H1 (cell line): ENCODE measurements around the gene LTA4H. TPM values are rescaled to one million over a fixed set of nuclear protein-coding genes. Genes with fewer than 3 reads are reported as not detected.
A peak's percentile ranks its signal among the peaks of the same experiment; 100 is the strongest.

Source experiments
- CTCF ChIA-PET: fragments of 300-600 bp; sonication (Branson Sonifier 250); formaldehyde crosslinking; loops from one replicate; lab custom pipeline; 2021; ENCODE audit not compliant: partially characterized antibody; lab: Charles Lee
- POLR2A ChIA-PET: fragments of 300-600 bp; sonication (Branson Sonifier 250); formaldehyde crosslinking; loops from one replicate; lab custom pipeline; 2021; ENCODE audit warnings: inconsistent platforms; ENCODE audit not compliant: partially characterized antibody; lab: Charles Lee
- DNase-seq, 2 experiments: peaks; one replicate each; pipeline versions ENCODE4 v3.0.0 to v3.0.0-alpha.2; 2010 to 2022; ENCODE audit warnings: low spot score in 2 of 2, low read depth in 1 of 2, mixed read lengths in 1 of 2
- FAIRE-seq: peaks from 2 replicates; lab custom pipeline; 2011; peaks lifted over from hg19 to GRCh38; lab: Jason Lieb, UNC
- H2AFZ ChIP-seq: 2 replicates; pipeline ENCODE4 v1.8.1; 2012; ENCODE audit warnings: low read length, inconsistent platforms
- H2AK5ac ChIP-seq: 2 replicates; pipeline ENCODE4 v1.6.1; 2013; ENCODE audit warnings: low read depth, low read length
- H2BK120ac ChIP-seq: replicated peaks from 2 replicates; pipeline ENCODE3; 2013; ENCODE audit warnings: low read depth, low read length, inconsistent platforms
- H2BK12ac ChIP-seq: 2 replicates; pipeline ENCODE4 v1.6.1; 2013; ENCODE audit warnings: low read depth, low read length
- H2BK15ac ChIP-seq: 2 replicates; pipeline ENCODE4 v1.6.1; 2013; ENCODE audit warnings: low read length
- H2BK20ac ChIP-seq: 2 replicates; pipeline ENCODE4 v1.6.1; 2013; ENCODE audit warnings: low read length
- H2BK5ac ChIP-seq: 2 replicates; pipeline ENCODE4 v1.6.1; 2013; ENCODE audit warnings: low read depth, low read length
- H3K14ac ChIP-seq: 2 replicates; pipeline ENCODE4 v1.6.1; 2013; ENCODE audit warnings: inconsistent platforms; ENCODE audit not compliant: insufficient read length
- H3K18ac ChIP-seq: 2 replicates; pipeline ENCODE4 v1.6.1; 2013; ENCODE audit warnings: low read length; ENCODE audit errors: extremely low read depth
- H3K23ac ChIP-seq: 2 replicates; pipeline ENCODE4 v1.6.1; 2013; ENCODE audit warnings: inconsistent platforms; ENCODE audit not compliant: insufficient read length
- H3K23me2 ChIP-seq: 2 replicates; pipeline ENCODE4 v1.6.1; 2013; ENCODE audit warnings: low read depth, low read length
- H3K27ac ChIP-seq: 2 replicates; pipeline ENCODE4 v1.6.1; 2011; ENCODE audit warnings: low read depth, low read length, inconsistent platforms
- H3K27me3 ChIP-seq, 4 experiments: replicated peaks in 1 of 4; 1 replicate in 1 of 4; 2 replicates in 3 of 4; pipeline versions ENCODE4 v1.6.1 to v1.8.1; 2011 to 2013; ENCODE audit warnings: low read length in 3 of 4, mild to moderate bottlenecking in 3 of 4, inconsistent platforms in 2 of 4, mixed read lengths in 2 of 4, moderate library complexity in 1 of 4; ENCODE audit not compliant: control insufficient read depth in 3 of 4, insufficient read depth in 3 of 4; ENCODE audit errors: extremely low read depth in 1 of 4
- H3K36me3 ChIP-seq, 4 experiments: 2 replicates each; pipeline versions ENCODE4 v1.6.1 to v1.8.1; 2011 to 2013; ENCODE audit warnings: mild to moderate bottlenecking in 4 of 4, low read length in 3 of 4, moderate library complexity in 2 of 4, control low read depth in 1 of 4, inconsistent platforms in 1 of 4; ENCODE audit not compliant: insufficient read depth in 4 of 4, control insufficient read depth in 2 of 4
- H3K4ac ChIP-seq: replicated peaks from 2 replicates; pipeline ENCODE3; 2013; ENCODE audit warnings: low read length, low read depth, mixed read lengths, inconsistent platforms; ENCODE audit not compliant: insufficient read length
- H3K4me1 ChIP-seq, 4 experiments: replicated peaks in 1 of 4; 1 replicate in 1 of 4; 2 replicates in 3 of 4; pipeline versions ENCODE4 v1.6.1 to v1.8.1; 2011 to 2013; ENCODE audit warnings: low read length in 3 of 4, inconsistent platforms in 2 of 4, mixed read lengths in 1 of 4; ENCODE audit not compliant: insufficient read depth in 4 of 4, control insufficient read depth in 3 of 4
- H3K4me2 ChIP-seq, 2 experiments: 2 replicates each; pipeline versions ENCODE4 v1.6.1 to v1.8.1; 2011 to 2013; ENCODE audit warnings: low read depth in 2 of 2, low read length in 2 of 2, control low read depth in 1 of 2, inconsistent platforms in 1 of 2, mild to moderate bottlenecking in 1 of 2; ENCODE audit not compliant: insufficient read depth in 1 of 2
- H3K4me3 ChIP-seq, 4 experiments: fragments of 200-600, 300-600 bp in 1 of 4; sonication (generic), shearing (Covaris generic), sonication (Bioruptor Twin) in 1 of 4; 2 replicates each; pipeline versions ENCODE4 v1.5.1 to v1.8.1; 2011 to 2016; ENCODE audit warnings: low read length in 4 of 4, low read depth in 3 of 4, control low read depth in 2 of 4, inconsistent platforms in 2 of 4, mild to moderate bottlenecking in 2 of 4, mixed read lengths in 1 of 4, moderate library complexity in 1 of 4; ENCODE audit not compliant: insufficient read depth in 2 of 4; ENCODE audit errors: extremely low read depth in 1 of 4
- H3K56ac ChIP-seq: replicated peaks from 2 replicates; pipeline ENCODE3; 2013; ENCODE audit warnings: low read depth, mild to moderate bottlenecking, mixed read lengths, low read length, inconsistent platforms; ENCODE audit not compliant: insufficient read length
- H3K79me1 ChIP-seq: 2 replicates; pipeline ENCODE4 v1.6.1; 2013; ENCODE audit warnings: low read depth, low read length, control low read depth
- H3K79me2 ChIP-seq, 2 experiments: 2 replicates each; pipeline versions ENCODE4 v1.6.1 to v1.8.1; 2012 to 2013; ENCODE audit warnings: low read length in 2 of 2, mild to moderate bottlenecking in 2 of 2, inconsistent platforms in 1 of 2; ENCODE audit not compliant: insufficient read depth in 2 of 2, control insufficient read depth in 1 of 2
- H3K9ac ChIP-seq, 4 experiments: replicated peaks in 1 of 4; 1 replicate in 1 of 4; 2 replicates in 3 of 4; pipeline versions ENCODE4 v1.6.1 to v1.8.1; 2011 to 2013; ENCODE audit warnings: low read depth in 3 of 4, low read length in 3 of 4, control low read depth in 2 of 4, mild to moderate bottlenecking in 2 of 4, moderate library complexity in 2 of 4, inconsistent platforms in 1 of 4; ENCODE audit errors: extremely low read depth in 1 of 4
- H3K9me3 ChIP-seq, 2 experiments: 2 replicates each; pipeline versions ENCODE4 v1.6.1 to v1.8.1; 2012 to 2013; ENCODE audit warnings: mild to moderate bottlenecking in 2 of 2, moderate library complexity in 2 of 2, control low read depth in 1 of 2, inconsistent platforms in 1 of 2, low read depth in 1 of 2, low read length in 1 of 2, mixed read lengths in 1 of 2; ENCODE audit not compliant: insufficient read depth in 2 of 2
- H4K20me1 ChIP-seq, 2 experiments: replicated peaks in 1 of 2; 2 replicates each; pipeline versions ENCODE3 to v1.8.1; 2011 to 2013; ENCODE audit warnings: inconsistent platforms in 2 of 2, low read length in 2 of 2, mild to moderate bottlenecking in 1 of 2; ENCODE audit not compliant: insufficient read depth in 2 of 2, control insufficient read depth in 1 of 2
- H4K5ac ChIP-seq: 2 replicates; pipeline ENCODE4 v1.6.1; 2013; ENCODE audit warnings: low read length, low read depth, mixed read lengths, inconsistent platforms; ENCODE audit not compliant: insufficient read length
- H4K8ac ChIP-seq: 2 replicates; pipeline ENCODE4 v1.8.0; 2013; ENCODE audit warnings: mild to moderate bottlenecking, moderate library complexity, low read length, inconsistent platforms; ENCODE audit not compliant: insufficient read depth; ENCODE audit errors: extremely low read depth
- H4K91ac ChIP-seq: replicated peaks from 2 replicates; pipeline ENCODE3; 2013; ENCODE audit warnings: low read length, mixed read lengths, inconsistent platforms; ENCODE audit not compliant: insufficient read length
- BCL11A ChIP-seq, 2 experiments: IDR thresholded peaks; one replicate each; pipeline ENCODE4 v1.6.1; 2011; ENCODE audit warnings: low read depth in 2 of 2, low read length in 2 of 2, mild to moderate bottlenecking in 2 of 2
- CHD2 ChIP-seq: IDR thresholded peaks from 2 replicates; pipeline ENCODE4 v1.6.1; 2012; ENCODE audit warnings: low read length, improper control_type of control experiment
- E2F6 ChIP-seq: IDR thresholded peaks from 2 replicates; pipeline ENCODE4 v1.6.1; 2012; ENCODE audit warnings: inconsistent platforms
- KDM1A ChIP-seq: fragments of 200-600, 300-600 bp; sonication (generic); IDR thresholded peaks from 2 replicates; pipeline ENCODE4 v1.7.1; 2016; ENCODE audit warnings: mild to moderate bottlenecking, low read length, borderline replicate concordance
- MAX ChIP-seq: IDR thresholded peaks from 2 replicates; pipeline ENCODE4 v1.6.1; 2012; ENCODE audit warnings: inconsistent platforms
- RAD21 ChIP-seq, 2 experiments: IDR thresholded peaks in 1 of 2; conservative IDR thresholded peaks in 1 of 2; 2 replicates each; pipeline ENCODE4 v1.6.1; 2011; ENCODE audit warnings: low read depth in 2 of 2, low read length in 2 of 2, improper control_type of control experiment in 1 of 2, inconsistent platforms in 1 of 2, mild to moderate bottlenecking in 1 of 2, moderate library complexity in 1 of 2
- RFX5 ChIP-seq: IDR thresholded peaks from 2 replicates; pipeline ENCODE4 v1.6.1; 2011; ENCODE audit warnings: low read depth, low read length, improper control_type of control experiment, borderline replicate concordance
- TCF12 ChIP-seq: IDR thresholded peaks from 2 replicates; pipeline ENCODE4 v1.6.1; 2011; ENCODE audit warnings: low read depth, mild to moderate bottlenecking, low read length
- TEAD4 ChIP-seq: IDR thresholded peaks from 2 replicates; pipeline ENCODE4 v1.6.1; 2012; ENCODE audit warnings: low read depth, low read length, inconsistent platforms, mixed read lengths
- YY1 ChIP-seq: IDR thresholded peaks from 2 replicates; pipeline ENCODE4 v1.6.1; 2011; ENCODE audit warnings: low read depth, mild to moderate bottlenecking, low read length
- WGBS, 2 experiments: shearing (Covaris generic) in 1 of 2; methylation state at CpG; one replicate each; pipeline versions ENCODE4 v1.1.6 to v1.1.7; 2013 to 2015; ENCODE audit warnings: low lambda C conversion rate in 2 of 2, mixed read lengths in 2 of 2, inconsistent platforms in 1 of 2, low coverage in 1 of 2, missing lambda C conversion rate in 1 of 2; ENCODE audit not compliant: insufficient replicate concordance in 2 of 2, insufficient coverage in 1 of 2, insufficient read length in 1 of 2; ENCODE audit errors: extremely low coverage in 1 of 2, missing lambda C conversion rate in 1 of 2; 5-methylcytosine and 5-hydroxymethylcytosine counted together
- polyA plus RNA-seq, 7 experiments: library from polyadenylated mRNA; depleted of rRNA in 3 of 7; stranded (reverse) in 5 of 7; unstranded in 2 of 7; fragments of >200 nt in 5 of 7; fragments of 200-250 nt in 2 of 7; gene quantifications; 1 replicate in 5 of 7; 2 replicates in 1 of 7; 4 replicates in 1 of 7; pipeline versions ENCODE4 v1.2.1 to v1.2.3, GENCODE V29; 2011 to 2013; ENCODE audit warnings: missing spikeins in 2 of 7, mixed read lengths in 2 of 7
- total RNA-seq: library from RNA; stranded (reverse); fragmentation: NEBNext Ultra II Directional; extraction: Animal tissue kit (Norgen Biotek cat#: 25700); gene quantifications from 2 replicates; pipeline ENCODE4 v1.2.1, GENCODE V29; 2021

LTA4H gene
- total and polyA plus RNA-seq, 2 of the 8 experiments (the other 6 are each of a cell fraction or from before 2014, with no cell fraction given) = 106 to 167 TPM

- no peaks in the 10 kb centered on the region for H3K23me2 ChIP-seq
- H3K79me2 ChIP-seq = no peaks in the 10 kb centered on the region
- H3K4me1 ChIP-seq = peaks cover 0 to 8% (median 0%) of the 10 kb centered on the region in 4 experiments; a peak in 3 of 7 replicates
- DNase-seq = peak; percentile 39 to 72
- H3K56ac ChIP-seq = no peak overlapping the region
- H3K4me3 ChIP-seq = no peak overlapping the region
- no peaks in the 10 kb centered on the region; a peak in 1 of 4 replicates for H3K9me3 ChIP-seq
- H3K23ac ChIP-seq = no peak overlapping the region
- H4K8ac ChIP-seq = no peak overlapping the region
- H4K5ac ChIP-seq = no peak overlapping the region
- H2BK5ac ChIP-seq = no peak overlapping the region
- H3K27me3 ChIP-seq = no peaks in the 10 kb centered on the region
- H2BK12ac ChIP-seq = no peak overlapping the region
- no peak overlapping the region for H4K91ac ChIP-seq
- no peak overlapping the region for H2BK15ac ChIP-seq
- no peak overlapping the region for H3K14ac ChIP-seq
- H3K9ac ChIP-seq = no peak overlapping the region
- no peak overlapping the region for H3K4me2 ChIP-seq
- H4K20me1 ChIP-seq = no peaks in the 10 kb centered on the region
- H3K18ac ChIP-seq = no peak overlapping the region
- 66% methylated on average over 4 of the region's 4 CpGs; no CpG with 5 or more reads in 1 of the 2 experiments for WGBS, 2 experiments
- H3K79me1 ChIP-seq = no peaks in the 10 kb centered on the region
- no peak overlapping the region for H2AFZ ChIP-seq
- H3K36me3 ChIP-seq = no peaks in the 10 kb centered on the region
- ChIA-PET CTCF (interaction anchor here (0.6 to 4.1 kb wide), 26 partner anchors 10 to 939 kb away, joined by 3 to 40 read pairs (median 4); partner anchors contain the start of gene CDK17), POLR2A (no interaction called here)
- no peak overlapping the region for H3K27ac ChIP-seq
- FAIRE-seq = peak; percentile 90
- no peak overlapping the region for H2AK5ac ChIP-seq
- H2BK20ac ChIP-seq = 0 out of 2 replicates have a peak overlapping the region, but pooled peaks have one; percentile 26
- no peak overlapping the region for H2BK120ac ChIP-seq
- H3K4ac ChIP-seq = no peak overlapping the region
- no peak for TF ChIP-seq KDM1A
- TF ChIP-seq YY1 = 0 out of 2 replicates have a peak, but pooled peaks have one; percentile 32
- TF ChIP-seq TEAD4 = peak; percentile 61; the same call in 1 of the 2 replicates
- no peak for TF ChIP-seq CHD2
- 0 out of 2 replicates have a peak, but pooled peaks have one; percentile 15 for TF ChIP-seq TCF12
- TF ChIP-seq BCL11A (IDR thresholded peaks at IDR 0.05; ENCODE audit: low read depth in 2 of 2, low read length in 2 of 2) = no peak
- no peak for TF ChIP-seq RFX5
- peak; percentile 29; the same call in 1 of the 2 replicates for TF ChIP-seq E2F6
- peak; percentile 95 to 96 for TF ChIP-seq RAD21 (IDR thresholded peaks at IDR 0.05 in 1 of 2, conservative IDR thresholded peaks at IDR 0.05 in 1 of 2; ENCODE audit: low read depth in 2 of 2, low read length in 2 of 2)
- TF ChIP-seq MAX = peak; percentile 35; the same call in 1 of the 2 replicates
These were observed 26.6 kb upstream of the LTA4H start for GRCh38 chr12:96061864-96062453.
